ENCODE data around the gene POLR1B. TPM values are rescaled to one million over a fixed set of nuclear protein-coding genes. Genes with fewer than 3 reads are reported as not detected.
A peak's percentile ranks its signal among the peaks of the same experiment; 100 is the strongest.

The POLR1B gene
- total and polyA plus RNA-seq, 10 of the 15 experiments (the other 5 are each of a cell fraction or from before 2014, with no cell fraction given): 13.4 to 55.8 (median 35.9) TPM

DNA sequence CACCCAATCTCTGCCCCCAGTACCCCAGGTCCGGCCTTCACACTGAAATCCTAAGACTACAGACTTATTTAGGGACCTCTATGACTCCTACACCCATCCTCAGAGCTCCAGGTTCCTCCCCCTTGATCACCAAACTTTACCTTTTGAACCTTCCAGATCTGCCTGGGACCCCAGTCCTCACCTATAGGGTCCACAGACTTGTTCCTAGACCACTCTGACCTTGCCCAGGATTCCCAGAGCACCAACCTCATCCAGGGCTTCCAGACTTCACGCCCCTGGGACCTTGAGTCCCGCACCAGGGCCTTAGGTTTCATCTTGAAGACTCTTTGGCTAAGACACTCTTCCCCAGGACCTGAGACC, 42.6 kb downstream of the POLR1B start (continued):
- TF ChIP-seq SMARCA5 (IDR thresholded peaks at IDR 0.05) (0 out of 2 replicates have a peak, but pooled peaks have one; percentile 7), GABPA (IDR thresholded peaks at IDR 0.05; ENCODE audit: low read depth) (no peak), STAT3 (IDR thresholded peaks at IDR 0.05; ENCODE audit: low read depth, low read length) (no peak)

DNA sequence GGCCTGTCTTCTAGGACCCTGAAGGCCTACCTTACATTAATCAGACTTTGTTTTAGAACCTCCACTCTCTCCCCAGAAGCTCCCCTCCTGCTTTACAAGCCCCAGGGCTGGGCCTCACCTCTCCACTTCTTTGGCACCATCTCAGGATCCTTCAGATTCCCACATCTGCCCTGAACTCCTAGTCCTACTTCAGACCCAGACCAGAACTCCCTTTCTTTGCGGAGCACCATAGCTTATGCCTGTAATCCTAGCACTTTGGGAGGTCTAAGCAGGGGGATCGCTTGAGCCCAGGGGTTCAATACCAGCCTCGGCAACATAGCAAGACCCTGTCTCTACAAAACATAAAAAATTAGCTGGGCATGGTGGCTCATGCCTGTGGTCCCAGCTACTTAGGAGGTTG, 43.1 kb downstream of the POLR1B start:
- ChIA-PET CTCF (interaction anchor here (1.0 to 4.6 kb wide), 8 partner anchors 11 to 326 kb away, joined by 3 to 40 read pairs (median 4); partner anchors contain the start of gene SLC20A1), POLR2A (interaction anchor here (1.1 to 2.5 kb wide), 5 partner anchors 46 to 530 kb away, joined by 3 to 12 read pairs (median 5); partner anchors contain the start of gene TMEM87B), SMC1A (ENCODE audit: uncharacterized antibody, unreplicated experiment) (interaction anchor here (0.8 to 4.3 kb wide), 5 partner anchors 14 to 356 kb away, joined by 3 to 18 read pairs (median 7); no protein-coding TSS in a partner anchor), RAD21 (ENCODE audit: unreplicated experiment) (interaction anchor here (1.2 to 4.3 kb wide), 6 partner anchors 15 to 329 kb away, joined by 3 to 28 read pairs (median 6); partner anchors contain the start of gene ZC3H8)
- 98% methylated on average over 3 of the region's 3 CpGs for WGBS (ENCODE audit: insufficient coverage, insufficient replicate concordance, low lambda C conversion rate, missing lambda C conversion rate)
- peaks cover 0 to 4% of the 10 kb centered on the region in 2 experiments; a peak in 1 of 4 replicates for H3K36me3 ChIP-seq (ENCODE audit: control insufficient read depth in 2 of 2, insufficient read depth in 2 of 2, low read length in 1 of 2)
- ATAC-seq: no peak
- intact Hi-C loops (cut with micrococcal nuclease; ENCODE audit: unreplicated experiment): no loop called here
- peak overlapping the region; percentile 92 for H3K9ac ChIP-seq (ENCODE audit: control insufficient read depth, insufficient read depth, low read length)
- no TSS peak for BruUV-seq (replicated peaks)
- H3K4me3 ChIP-seq: peak overlapping the region; percentile 89
- H3K9me3 ChIP-seq (replicated peaks; ENCODE audit: control insufficient read depth, insufficient read depth, low read length): no peaks in the 10 kb centered on the region
- H3K79me2 ChIP-seq (ENCODE audit: control insufficient read depth, insufficient read depth, low read length): peaks cover 11% of the 10 kb centered on the region
- no peaks in the 10 kb centered on the region for H4K20me1 ChIP-seq (ENCODE audit: control insufficient read depth, insufficient read depth)
- FAIRE-seq: no peak
- peaks cover 20% of the 10 kb centered on the region for H3K4me1 ChIP-seq (ENCODE audit: control insufficient read depth, insufficient read depth, low read length)
- H3K4me2 ChIP-seq (ENCODE audit: control insufficient read depth, insufficient read depth): peak overlapping the region; percentile 98
- peak overlapping the region; percentile 95 for H3K27ac ChIP-seq (ENCODE audit: control insufficient read depth, insufficient read depth)
- peak overlapping the region; percentile 99 for H2AFZ ChIP-seq (ENCODE audit: control insufficient read depth, low read depth, low read length)
- in situ Hi-C loops (cut with MboI): no loop called here
- no peaks in the 10 kb centered on the region for H3K27me3 ChIP-seq (replicated peaks in 1 of 2; ENCODE audit: control insufficient read depth in 2 of 2, insufficient read depth in 2 of 2, low read length in 1 of 2)
- no peak for DNase-seq (ENCODE audit: low read depth, low spot score)
- TF ChIP-seq USF1 (IDR thresholded peaks at IDR 0.05; ENCODE audit: borderline replicate concordance, extremely low read length, insufficient read depth, low read depth, low read length): no peak
- no peak for TF ChIP-seq USF2 (IDR thresholded peaks at IDR 0.05; ENCODE audit: borderline replicate concordance, low read depth, low read length)
- no peak for TF ChIP-seq TCF3 (IDR thresholded peaks at IDR 0.05; ENCODE audit: borderline replicate concordance, insufficient read depth, low read depth, low read length)
- no peak for TF ChIP-seq CBFB (IDR thresholded peaks at IDR 0.05; ENCODE audit: low read depth)
- TF ChIP-seq E2F4 (IDR thresholded peaks at IDR 0.05; ENCODE audit: low read depth, low read length): no peak
- no peak for TF ChIP-seq PML (IDR thresholded peaks at IDR 0.05; ENCODE audit: low read length)
- TF ChIP-seq ZBTB11 (CRISPR knock-in tag; IDR thresholded peaks at IDR 0.05): no peak
- TF ChIP-seq IKZF1 (conservative IDR thresholded peaks at IDR 0.05): no peak
- TF ChIP-seq SUPT20H (IDR thresholded peaks at IDR 0.05; ENCODE audit: borderline replicate concordance, control insufficient read depth, low read depth, low read length): no peak
- TF ChIP-seq BCLAF1 (IDR thresholded peaks at IDR 0.05): no peak

Measured in GM12878 (cell line).